Fibroblast of lung (primary cell): ENCODE data around the gene ZNF586.
"Not testable (repeated sequence)": the region's sequence is repeated elsewhere in the genome, so short reads cannot be mapped to it uniquely, and the experiment has no call there.

Experiments used
- EZH2 ChIP-seq: IDR thresholded peaks from 2 replicates; pipeline ENCODE4 v1.5.1; 2012; ENCODE audit warnings: low read length, control low read depth, mild to moderate bottlenecking; ENCODE audit errors: missing control alignments
- TF ChIP-seq, protein P1 (sequence below), 2 donors: IDR thresholded peaks in 1 of 2; conservative IDR thresholded peaks in 1 of 2; 1 replicate in 1 of 2; 2 replicates in 1 of 2; pipeline ENCODE4 v1.5.1; 2011 to 2012; ENCODE audit warnings: low read length in 2 of 2, control low read depth in 1 of 2, inconsistent platforms in 1 of 2, low read depth in 1 of 2, mild to moderate bottlenecking in 1 of 2

GRCh38 chr19:57738320-57738719, 31.2 kb upstream of the ZNF586 start:
- TF ChIP-seq, protein P1, sequence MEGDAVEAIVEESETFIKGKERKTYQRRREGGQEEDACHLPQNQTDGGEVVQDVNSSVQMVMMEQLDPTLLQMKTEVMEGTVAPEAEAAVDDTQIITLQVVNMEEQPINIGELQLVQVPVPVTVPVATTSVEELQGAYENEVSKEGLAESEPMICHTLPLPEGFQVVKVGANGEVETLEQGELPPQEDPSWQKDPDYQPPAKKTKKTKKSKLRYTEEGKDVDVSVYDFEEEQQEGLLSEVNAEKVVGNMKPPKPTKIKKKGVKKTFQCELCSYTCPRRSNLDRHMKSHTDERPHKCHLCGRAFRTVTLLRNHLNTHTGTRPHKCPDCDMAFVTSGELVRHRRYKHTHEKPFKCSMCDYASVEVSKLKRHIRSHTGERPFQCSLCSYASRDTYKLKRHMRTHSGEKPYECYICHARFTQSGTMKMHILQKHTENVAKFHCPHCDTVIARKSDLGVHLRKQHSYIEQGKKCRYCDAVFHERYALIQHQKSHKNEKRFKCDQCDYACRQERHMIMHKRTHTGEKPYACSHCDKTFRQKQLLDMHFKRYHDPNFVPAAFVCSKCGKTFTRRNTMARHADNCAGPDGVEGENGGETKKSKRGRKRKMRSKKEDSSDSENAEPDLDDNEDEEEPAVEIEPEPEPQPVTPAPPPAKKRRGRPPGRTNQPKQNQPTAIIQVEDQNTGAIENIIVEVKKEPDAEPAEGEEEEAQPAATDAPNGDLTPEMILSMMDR (conservative IDR thresholded peaks at IDR 0.05 in 1 of 2, IDR thresholded peaks at IDR 0.05 in 1 of 2; ENCODE audit: low read depth in 1 of 2, low read length in 2 of 2) = peak; percentile 48 to 53
- not testable (repeated sequence) for TF ChIP-seq EZH2
